Measurements from ENCODE around the gene CANT1. TPM values are rescaled to one million over a fixed set of nuclear protein-coding genes. Genes with fewer than 3 reads are reported as not detected.
"Not testable (repeated sequence)": the region's sequence is repeated elsewhere in the genome, so short reads cannot be mapped to it uniquely, and the experiment has no call there.

CANT1 gene
- total and polyA plus RNA-seq, 8 donors = 16.6 to 151 (median 40.7) TPM

DNA sequence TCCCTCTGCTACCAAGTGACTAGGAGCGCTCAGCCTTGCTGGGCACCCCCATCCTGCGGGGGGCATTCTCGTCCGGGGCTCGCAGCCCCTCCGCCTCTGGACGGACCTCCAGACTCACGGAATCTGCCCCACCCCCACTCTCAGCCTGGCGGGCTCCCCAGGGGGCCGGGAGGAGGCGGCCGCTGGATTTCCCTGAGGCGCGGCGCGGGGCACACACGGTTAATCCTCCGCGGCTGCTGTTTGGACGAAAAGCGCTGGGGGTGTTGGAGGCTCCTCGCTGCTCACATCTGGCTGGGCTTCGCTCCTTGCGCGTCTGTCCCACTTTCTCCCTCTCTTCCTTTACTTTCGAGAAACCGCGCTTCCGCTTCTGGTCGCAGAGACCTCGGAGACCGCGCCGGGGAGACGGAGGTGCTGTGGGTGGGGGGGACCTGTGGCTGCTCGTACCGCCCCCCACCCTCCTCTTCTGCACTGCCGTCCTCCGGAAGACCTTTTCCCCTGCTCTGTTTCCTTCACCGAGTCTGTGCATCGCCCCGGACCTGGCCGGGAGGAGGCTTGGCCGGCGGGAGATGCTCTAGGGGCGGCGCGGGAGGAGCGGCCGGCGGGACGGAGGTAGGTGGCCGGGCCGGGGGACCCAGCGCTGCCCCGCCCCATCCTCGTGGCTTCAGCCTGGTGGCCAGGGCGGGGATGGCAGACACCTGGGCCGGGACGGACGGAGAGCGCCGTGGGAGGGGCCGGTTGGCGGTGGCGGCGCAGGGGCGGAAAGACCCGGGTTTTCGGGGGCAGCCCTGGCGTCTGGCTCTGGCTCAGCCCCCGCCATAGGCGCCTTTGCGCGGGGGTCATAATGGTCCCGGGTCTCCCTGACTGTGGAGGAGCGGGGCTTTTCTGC lies 14.6 kb upstream of the CANT1 start, which contains the start of gene C1QTNF1:
C1QTNF1 (plus strand) TSS at position 284 of the 886 bp plus-strand sequence. CDS start 19,800 bp downstream, outside the sequence.
- DNase-seq = peak; percentile 49 to 80
- Histone ChIP-seq H3K9me3 (no peaks in the 10 kb centered on the region), H3K27ac (peak within 1 kb of the TSS; percentile 14 to 80 (median 75)), H3K4me3 (peak within 1 kb of the TSS; percentile 49 to 65 (median 60)), H3K27me3 (peaks cover 0 to 61% (median 20%) of the 10 kb centered on the region in 3 donors), H3K4me1 (peaks cover 83 to 100% (median 87%) of the 10 kb centered on the region in 4 donors), H3K36me3 (no peaks in the 10 kb centered on the region)
- 1 to 4% (median 2%) methylated on average over 47 to 77 of the region's 77 CpGs for WGBS, 5 donors
- intact Hi-C loops (cut with DNase I; ENCODE audit: low total_unique reads) = no loop called here
- TF ChIP-seq POLR2AphosphoS5 (IDR thresholded peaks at IDR 0.05) = peak in 1 of 3 donors; percentile 24
- TF ChIP-seq, protein P1, sequence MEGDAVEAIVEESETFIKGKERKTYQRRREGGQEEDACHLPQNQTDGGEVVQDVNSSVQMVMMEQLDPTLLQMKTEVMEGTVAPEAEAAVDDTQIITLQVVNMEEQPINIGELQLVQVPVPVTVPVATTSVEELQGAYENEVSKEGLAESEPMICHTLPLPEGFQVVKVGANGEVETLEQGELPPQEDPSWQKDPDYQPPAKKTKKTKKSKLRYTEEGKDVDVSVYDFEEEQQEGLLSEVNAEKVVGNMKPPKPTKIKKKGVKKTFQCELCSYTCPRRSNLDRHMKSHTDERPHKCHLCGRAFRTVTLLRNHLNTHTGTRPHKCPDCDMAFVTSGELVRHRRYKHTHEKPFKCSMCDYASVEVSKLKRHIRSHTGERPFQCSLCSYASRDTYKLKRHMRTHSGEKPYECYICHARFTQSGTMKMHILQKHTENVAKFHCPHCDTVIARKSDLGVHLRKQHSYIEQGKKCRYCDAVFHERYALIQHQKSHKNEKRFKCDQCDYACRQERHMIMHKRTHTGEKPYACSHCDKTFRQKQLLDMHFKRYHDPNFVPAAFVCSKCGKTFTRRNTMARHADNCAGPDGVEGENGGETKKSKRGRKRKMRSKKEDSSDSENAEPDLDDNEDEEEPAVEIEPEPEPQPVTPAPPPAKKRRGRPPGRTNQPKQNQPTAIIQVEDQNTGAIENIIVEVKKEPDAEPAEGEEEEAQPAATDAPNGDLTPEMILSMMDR (IDR thresholded peaks at IDR 0.05) = peak in 3 of 7 experiments; percentile 48 to 58 (median 53)
- TF ChIP-seq EP300 (IDR thresholded peaks at IDR 0.05) = no peak

DNA sequence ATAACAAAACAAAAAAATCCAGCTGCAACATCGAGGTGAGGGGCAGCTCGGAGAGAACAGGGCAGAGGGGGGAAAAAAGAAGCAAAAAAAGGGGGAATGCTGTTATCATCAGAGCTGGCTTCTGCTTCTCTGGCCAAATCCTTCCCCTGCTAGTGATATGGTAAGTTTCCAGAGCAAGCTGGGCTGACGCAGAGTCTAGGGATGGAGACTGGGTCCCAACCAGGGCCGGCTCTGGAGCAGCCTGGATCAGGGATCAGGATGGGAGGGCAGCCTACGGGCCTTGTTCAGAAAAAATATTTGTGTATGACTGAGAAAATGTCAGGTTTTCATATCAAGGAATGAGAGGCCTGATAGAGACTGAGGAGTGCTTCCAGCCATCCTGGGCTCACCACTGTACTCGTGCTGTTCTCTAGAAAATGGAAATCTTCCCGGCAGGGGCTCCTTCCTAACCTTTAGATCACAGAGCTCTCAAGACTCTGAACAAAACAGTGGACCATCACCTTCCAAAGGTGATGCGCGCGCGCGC lies 13.7 kb upstream of the CANT1 start:
- no peaks in the 10 kb centered on the region for H3K9me3 ChIP-seq
- peaks cover 0 to 52% (median 20%) of the 10 kb centered on the region in 3 donors for H3K27me3 ChIP-seq
- no peak for DNase-seq
- no peak for TF ChIP-seq POLR2A (IDR thresholded peaks at IDR 0.05)
- no peak for TF ChIP-seq EP300 (IDR thresholded peaks at IDR 0.05)
- TF ChIP-seq, protein P1 (IDR thresholded peaks at IDR 0.05) = no peak
- no peak for TF ChIP-seq POLR2AphosphoS5 (IDR thresholded peaks at IDR 0.05)
- WGBS, 5 donors = 71 to 84% (median 75%) methylated on average over 12 of the region's 12 CpGs
- peak overlapping the region in 4 of 5 donors; percentile 63 to 76 (median 73) for H3K27ac ChIP-seq
- intact Hi-C loops (cut with DNase I; ENCODE audit: low total_unique reads) = no loop called here
- peaks cover 81 to 95% (median 85%) of the 10 kb centered on the region in 4 donors for H3K4me1 ChIP-seq
- no peaks in the 10 kb centered on the region for H3K36me3 ChIP-seq
- H3K4me3 ChIP-seq = peak overlapping the region in 1 of 4 donors; percentile 65

DNA sequence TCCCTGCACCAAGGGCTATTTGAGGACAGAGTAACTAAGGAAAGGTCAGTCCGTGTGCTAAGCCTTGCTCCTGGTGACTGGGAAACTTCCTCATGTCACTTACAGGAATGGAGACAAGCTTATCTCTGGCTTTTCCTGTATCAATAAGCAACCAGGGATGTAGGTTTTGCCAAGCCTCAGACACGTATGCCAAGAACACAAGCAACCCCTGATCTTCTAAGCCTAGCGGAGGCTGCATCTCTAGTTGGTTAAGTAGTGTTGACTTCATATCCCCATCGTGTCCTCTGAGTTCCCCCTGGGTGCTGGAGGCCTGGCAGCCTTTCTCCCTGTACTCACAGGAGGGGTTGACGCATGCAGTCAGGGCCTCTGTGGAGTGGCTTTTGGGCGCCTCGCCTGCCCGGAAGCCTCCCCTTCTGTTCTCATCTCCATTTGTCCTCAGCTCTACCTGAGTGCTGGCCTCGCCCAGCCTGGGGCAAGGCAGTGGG lies 13.0 kb upstream of the CANT1 start:
- H3K4me1 ChIP-seq = peaks cover 74 to 89% (median 78%) of the 10 kb centered on the region in 4 donors
- peak in 1 of 2 donors; percentile 63 for DNase-seq
- H3K4me3 ChIP-seq = no peak overlapping the region
- H3K27me3 ChIP-seq = peaks cover 0 to 45% (median 20%) of the 10 kb centered on the region in 3 donors
- WGBS, 5 donors = 32 to 58% (median 50%) methylated on average over 9 of the region's 9 CpGs
- H3K36me3 ChIP-seq = no peaks in the 10 kb centered on the region
- no peaks in the 10 kb centered on the region for H3K9me3 ChIP-seq
- peak overlapping the region; percentile 47 to 76 (median 71) for H3K27ac ChIP-seq
- intact Hi-C loops (cut with DNase I; ENCODE audit: low total_unique reads) = no loop called here
- peak; percentile 30 to 94 (median 70) for TF ChIP-seq POLR2AphosphoS5 (IDR thresholded peaks at IDR 0.05)
- no peak for TF ChIP-seq POLR2A (IDR thresholded peaks at IDR 0.05)
- TF ChIP-seq EP300 (IDR thresholded peaks at IDR 0.05) = no peak

DNA sequence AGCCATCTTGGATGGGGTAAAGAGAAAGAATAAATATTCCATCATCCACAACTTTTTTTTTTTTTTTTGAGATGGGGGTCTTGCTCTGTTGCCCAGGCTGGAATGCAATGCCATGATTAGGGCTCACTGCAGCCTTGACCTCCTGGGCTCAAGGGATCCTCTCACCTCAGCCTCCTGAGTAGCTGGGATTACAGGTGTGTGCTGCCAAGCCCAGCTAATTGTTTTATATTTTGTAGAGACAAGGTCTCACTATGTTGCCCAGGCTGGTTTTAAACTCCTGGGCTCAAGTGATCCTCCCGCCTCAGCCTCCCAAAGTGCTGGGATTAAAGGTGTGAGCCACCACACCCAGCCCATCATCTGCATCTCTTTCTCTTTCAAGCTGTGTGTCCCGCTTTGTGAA lies 12.4 kb upstream of the CANT1 start:
- Histone ChIP-seq H3K27ac (peak overlapping the region; percentile 63 to 76 (median 71)), H3K4me1 (peaks cover 68 to 82% (median 72%) of the 10 kb centered on the region in 4 donors), H3K27me3 (peaks cover 0 to 41% (median 20%) of the 10 kb centered on the region in 3 donors)
- H3K4me3 ChIP-seq; DNase-seq; intact Hi-C loops (cut with DNase I; ENCODE audit: low total_unique reads); H3K9me3 ChIP-seq; H3K36me3 ChIP-seq: not testable (repeated sequence)
- 67 to 90% (median 76%) methylated on average over 2 of the region's 2 CpGs for WGBS, 5 donors

DNA sequence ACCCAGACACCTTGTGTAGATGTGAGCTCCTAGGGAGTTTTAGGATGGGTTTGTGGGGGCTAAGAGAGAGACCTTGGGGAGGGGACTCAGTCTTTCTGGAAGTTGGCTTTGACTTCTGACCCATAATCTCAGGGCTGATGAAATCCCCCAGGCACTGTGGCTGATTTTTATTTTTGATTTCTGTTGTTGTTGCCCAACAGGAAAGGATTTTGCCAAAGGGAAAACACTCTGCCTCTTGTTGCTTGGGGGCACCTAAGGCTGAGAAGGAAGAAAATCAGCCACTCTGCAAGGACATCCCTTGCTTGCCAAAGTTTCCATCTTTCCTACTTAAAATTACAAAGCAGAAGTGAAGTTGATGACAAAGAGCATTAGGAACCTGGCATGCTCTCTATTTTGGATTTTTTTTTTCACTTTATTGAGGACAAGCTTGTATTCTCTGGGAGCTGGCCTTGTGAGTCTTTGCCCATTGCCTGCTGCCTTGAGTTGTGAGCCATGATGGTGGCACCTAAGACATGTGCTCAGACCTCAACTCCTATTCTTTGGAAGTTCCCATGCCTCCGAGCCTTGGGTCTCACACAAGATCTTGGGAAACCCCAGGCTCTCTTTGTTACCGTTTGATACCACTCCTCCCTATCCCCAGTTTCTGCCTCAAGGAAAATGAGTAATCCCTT lies 11.2 kb upstream of the CANT1 start:
- H3K9me3 ChIP-seq = no peaks in the 10 kb centered on the region
- no peak overlapping the region for H3K4me3 ChIP-seq
- H3K36me3 ChIP-seq = no peaks in the 10 kb centered on the region
- peaks cover 58 to 71% (median 64%) of the 10 kb centered on the region in 4 donors for H3K4me1 ChIP-seq
- peak overlapping the region in 4 of 5 donors; percentile 63 to 76 (median 73) for H3K27ac ChIP-seq
- TF ChIP-seq EP300 (IDR thresholded peaks at IDR 0.05) = no peak
- TF ChIP-seq, protein P1 (IDR thresholded peaks at IDR 0.05) = no peak
- TF ChIP-seq POLR2A (IDR thresholded peaks at IDR 0.05) = no peak
- TF ChIP-seq POLR2AphosphoS5 (IDR thresholded peaks at IDR 0.05) = no peak
- intact Hi-C loops (cut with DNase I; ENCODE audit: low total_unique reads) = no loop called here
- DNase-seq = no peak
- H3K27me3 ChIP-seq = peaks cover 0 to 31% (median 20%) of the 10 kb centered on the region in 3 donors
- 69 to 78% (median 73%) methylated on average over 2 of the region's 2 CpGs for WGBS, 5 donors

Data from stomach (tissue), 9 donors.